DMS114 treated with DMSO at 0.1 percent for 48 hours (cell line): Measurements from ENCODE around the gene SH2D3A.

Experiments used
- DNase-seq: peaks from one replicate; lab custom pipeline; 2025; ENCODE audit not compliant: unreplicated experiment; lab: John Stamatoyannopoulos, UW

The SH2D3A gene

GRCh38 chr19:6723738-6724137 is 43.5 kb downstream of the SH2D3A start:
- no peak for DNase-seq

GRCh38 chr19:6723108-6723618 is 44.1 kb downstream of the SH2D3A start:
- DNase-seq = no peak

GRCh38 chr19:6721773-6722172 is 45.5 kb downstream of the SH2D3A start:
- DNase-seq = no peak

GRCh38 chr19:6721138-6721474 is 46.1 kb downstream of the SH2D3A start:
- no peak for DNase-seq

GRCh38 chr19:6720369-6721137 is 46.7 kb downstream of the SH2D3A start, which contains the start of gene C3:
TSS of gene C3 (minus strand) at chr19:6720650. CDS start at chr19:6720589, 61 bp downstream.
- DNase-seq = no peak

- no peak for DNase-seq
These were observed 47.3 kb downstream of the SH2D3A start for GRCh38 chr19:6719992-6720368.

- no peak for DNase-seq
These were observed 47.7 kb downstream of the SH2D3A start for GRCh38 chr19:6719540-6719861.

GRCh38 chr19:6718741-6719539 is 48.3 kb downstream of the SH2D3A start:
- no peak for DNase-seq

GRCh38 chr19:6718111-6718740 is 49.0 kb downstream of the SH2D3A start:
- no peak for DNase-seq

GRCh38 chr19:6717441-6717971 is 49.7 kb downstream of the SH2D3A start:
- no peak for DNase-seq

- DNase-seq = no peak
These were observed 50.2 kb downstream of the SH2D3A start for GRCh38 chr19:6717036-6717435.

GRCh38 chr19:6716610-6716970 is 50.6 kb downstream of the SH2D3A start:
- DNase-seq = no peak

GRCh38 chr19:6714749-6715555 is 52.3 kb downstream of the SH2D3A start:
- DNase-seq = no peak

- DNase-seq = no peak
These were observed 53.2 kb downstream of the SH2D3A start for GRCh38 chr19:6713773-6714692.

GRCh38 chr19:6712692-6713670 is 54.3 kb downstream of the SH2D3A start:
- DNase-seq = no peak

- no peak for DNase-seq
These were observed 55.0 kb downstream of the SH2D3A start for GRCh38 chr19:6712231-6712630.

- DNase-seq = no peak
These were observed 55.6 kb downstream of the SH2D3A start for GRCh38 chr19:6711605-6712004.

- no peak for DNase-seq
These were observed 56.2 kb downstream of the SH2D3A start for GRCh38 chr19:6711078-6711361.
